Endothelial cell (in vitro differentiated cells): ENCODE measurements around the gene KCNE4. TPM values are rescaled to one million over a fixed set of nuclear protein-coding genes. Genes with fewer than 3 reads are reported as not detected.

Experiments
- DNase-seq: peaks from one replicate; pipeline ENCODE4 v3.0.0; 2021; ENCODE audit warnings: low spot score
- H3K27ac Mint-ChIP-seq: one replicate; pipeline ENCODE4 v1.8.0; 2021; ENCODE audit warnings: mixed read lengths, inconsistent platforms; ENCODE audit not compliant: unreplicated experiment
- H3K27me3 Mint-ChIP-seq: one replicate; pipeline ENCODE4 v1.8.0; 2021; ENCODE audit warnings: mild to moderate bottlenecking, moderate library complexity, mixed read lengths, inconsistent platforms; ENCODE audit not compliant: unreplicated experiment
- H3K36me3 Mint-ChIP-seq: one replicate; pipeline ENCODE4 v1.8.0; 2021; ENCODE audit warnings: mild to moderate bottlenecking, low read depth, mixed read lengths, inconsistent platforms; ENCODE audit not compliant: unreplicated experiment
- H3K4me1 Mint-ChIP-seq: one replicate; pipeline ENCODE4 v1.8.0; 2021; ENCODE audit warnings: mild to moderate bottlenecking, mixed read lengths, inconsistent platforms; ENCODE audit not compliant: unreplicated experiment
- H3K4me3 Mint-ChIP-seq: one replicate; pipeline ENCODE4 v1.8.0; 2021; ENCODE audit warnings: mild to moderate bottlenecking, mixed read lengths, inconsistent platforms; ENCODE audit not compliant: unreplicated experiment
- H3K9me3 Mint-ChIP-seq: one replicate; pipeline ENCODE4 v1.8.0; 2021; ENCODE audit warnings: mixed read lengths, inconsistent platforms; ENCODE audit not compliant: unreplicated experiment
- CTCF ChIP-seq: fragments of 200-600 bp; sonication (generic); IDR thresholded peaks from one replicate; pipeline ENCODE4 v1.5.0; 2021; ENCODE audit warnings: antibody characterized with exemption; ENCODE audit not compliant: unreplicated experiment
- total RNA-seq: library from RNA; stranded (reverse); fragmentation: NEBNext Ultra II Directional; extraction: Animal tissue kit (Norgen Biotek cat#: 25700); gene quantifications from one replicate; pipeline ENCODE4 v1.2.1, GENCODE V29; 2021; ENCODE audit not compliant: unreplicated experiment

Gene KCNE4
- total RNA-seq, 1 donor from 2014 or later, result 0.46 TPM

- no peak for TF ChIP-seq CTCF
- peaks cover 2% of the 10 kb centered on the region for H3K27me3 Mint-ChIP-seq
- no peaks in the 10 kb centered on the region for H3K4me1 Mint-ChIP-seq
- no peaks in the 10 kb centered on the region for H3K9me3 Mint-ChIP-seq
- no peaks in the 10 kb centered on the region for H3K36me3 Mint-ChIP-seq
- H3K27ac Mint-ChIP-seq, result no peak overlapping the region
- no peak overlapping the region for H3K4me3 Mint-ChIP-seq
- DNase-seq, result no peak
Observed at GRCh38 chr2:223020971-223021675, 30.9 kb upstream of the KCNE4 start.

GRCh38 chr2:223026357-223027110, 25.5 kb upstream of the KCNE4 start:
- Mint-ChIP-seq H3K27me3 (peaks cover under 1% of the 10 kb centered on the region), H3K4me1 (peaks cover 3% of the 10 kb centered on the region), H3K36me3 (no peaks in the 10 kb centered on the region), H3K27ac (no peak overlapping the region), H3K4me3 (no peak overlapping the region), H3K9me3 (no peaks in the 10 kb centered on the region)
- TF ChIP-seq CTCF, result no peak
- DNase-seq, result no peak

GRCh38 chr2:223027442-223027841, 24.5 kb upstream of the KCNE4 start:
- Mint-ChIP-seq H3K27ac (no peak overlapping the region), H3K9me3 (peaks cover 4% of the 10 kb centered on the region), H3K4me1 (peaks cover 3% of the 10 kb centered on the region), H3K27me3 (peaks cover 1% of the 10 kb centered on the region), H3K4me3 (no peak overlapping the region), H3K36me3 (peaks cover 6% of the 10 kb centered on the region)
- TF ChIP-seq CTCF, result no peak
- DNase-seq, result no peak

GRCh38 chr2:223029287-223029686, 22.7 kb upstream of the KCNE4 start:
- TF ChIP-seq CTCF, result no peak
- Mint-ChIP-seq H3K27me3 (peaks cover 1% of the 10 kb centered on the region), H3K9me3 (peaks cover 5% of the 10 kb centered on the region), H3K4me1 (peaks cover 3% of the 10 kb centered on the region), H3K27ac (no peak overlapping the region), H3K36me3 (peaks cover 10% of the 10 kb centered on the region), H3K4me3 (no peak overlapping the region)
- no peak for DNase-seq
